GM12892 (cell line): Measurements from ENCODE around the gene DOLPP1.

Experiments
- DNase-seq: peaks from one replicate; pipeline ENCODE4 v3.0.0; 2011; ENCODE audit not compliant: insufficient read length
- FAIRE-seq: peaks from 2 replicates; lab custom pipeline; 2011; peaks lifted over from hg19 to GRCh38; lab: Jason Lieb, UNC
- POLR2A ChIP-seq: IDR thresholded peaks from 2 replicates; pipeline ENCODE4 v1.6.1; 2011; ENCODE audit warnings: low read depth, low read length, control low read depth
- POLR2AphosphoS5 ChIP-seq: IDR thresholded peaks from 2 replicates; pipeline ENCODE4 v1.6.1; 2011; ENCODE audit warnings: low read depth, low read length, control low read depth
- TAF1 ChIP-seq: IDR thresholded peaks from 2 replicates; pipeline ENCODE4 v1.6.1; 2011; ENCODE audit warnings: low read depth, mild to moderate bottlenecking, control low read depth, low read length, borderline replicate concordance

DOLPP1 gene

GRCh38 chr9:129052592-129052991 is 28.3 kb upstream of the DOLPP1 start:
- FAIRE-seq (no peak), DNase-seq (no peak)
- TF ChIP-seq POLR2AphosphoS5, result no peak
- TF ChIP-seq TAF1, result no peak
- TF ChIP-seq POLR2A, result no peak

GRCh38 chr9:129053020-129053419 is 27.9 kb upstream of the DOLPP1 start:
- no peak for FAIRE-seq
- DNase-seq, result no peak
- no peak for TF ChIP-seq TAF1
- TF ChIP-seq POLR2A, result no peak
- no peak for TF ChIP-seq POLR2AphosphoS5

GRCh38 chr9:129054163-129054851 is 26.6 kb upstream of the DOLPP1 start:
- FAIRE-seq (no peak), DNase-seq (no peak)
- no peak for TF ChIP-seq POLR2AphosphoS5
- TF ChIP-seq TAF1, result no peak
- TF ChIP-seq POLR2A, result no peak

GRCh38 chr9:129058965-129059795 is 21.7 kb upstream of the DOLPP1 start:
- TF ChIP-seq POLR2A (no peak), POLR2AphosphoS5 (no peak), TAF1 (no peak)
- DNase-seq (no peak), FAIRE-seq (no peak)

- FAIRE-seq (no peak), DNase-seq (no peak)
- TF ChIP-seq TAF1 (no peak), POLR2A (no peak), POLR2AphosphoS5 (no peak)
Measured at GRCh38 chr9:129059796-129060785, 20.8 kb upstream of the DOLPP1 start.

- TF ChIP-seq POLR2A (no peak), POLR2AphosphoS5 (no peak), TAF1 (no peak)
- DNase-seq, result no peak
- FAIRE-seq, result no peak
Measured at GRCh38 chr9:129060991-129061390, 19.9 kb upstream of the DOLPP1 start.

- TF ChIP-seq POLR2AphosphoS5 (no peak), TAF1 (no peak), POLR2A (no peak)
- DNase-seq (no peak), FAIRE-seq (no peak)
Measured at GRCh38 chr9:129063061-129063460, 17.9 kb upstream of the DOLPP1 start.

- DNase-seq, result no peak
- no peak for FAIRE-seq
- TF ChIP-seq POLR2AphosphoS5 (no peak), TAF1 (no peak)
Measured at GRCh38 chr9:129064499-129064908, 16.4 kb upstream of the DOLPP1 start.

- DNase-seq (no peak), FAIRE-seq (no peak)
- TF ChIP-seq POLR2A (no peak), POLR2AphosphoS5 (no peak), TAF1 (no peak)
Measured at GRCh38 chr9:129068110-129068509, 12.8 kb upstream of the DOLPP1 start.

- TF ChIP-seq POLR2A (no peak), POLR2AphosphoS5 (no peak), TAF1 (no peak)
- FAIRE-seq (no peak), DNase-seq (no peak)
Measured at GRCh38 chr9:129068990-129069861, 11.7 kb upstream of the DOLPP1 start.
